ENCODE results near the gene AADAC. TPM values are rescaled to one million over a fixed set of nuclear protein-coding genes. Genes with fewer than 3 reads are reported as not detected.
"Not testable (repeated sequence)": the region's sequence is repeated elsewhere in the genome, so short reads cannot be mapped to it uniquely, and the experiment has no call there.

The AADAC gene
- total RNA-seq, 1 experiment from 2014 or later, result not detected

DNA sequence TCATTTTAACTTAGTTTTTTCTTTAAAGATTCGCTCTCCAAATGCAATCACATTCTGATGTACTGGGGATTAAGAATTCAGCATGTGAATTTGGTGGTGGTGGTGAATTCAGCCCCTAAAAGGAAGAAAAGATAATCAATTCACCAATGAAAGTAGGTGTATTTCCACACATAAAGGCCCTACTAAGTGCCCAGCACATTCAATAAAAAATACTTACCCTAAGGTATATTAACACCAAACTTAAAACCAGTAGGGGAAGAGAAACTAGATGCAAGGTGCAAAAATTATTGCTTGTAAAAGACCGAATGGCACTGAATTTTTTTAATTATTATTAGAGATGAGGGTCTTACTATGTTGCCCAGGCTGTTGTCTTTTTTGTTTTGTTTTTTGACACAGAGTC lies 42.7 kb downstream of the AADAC start:
- no peak for DNase-seq (ENCODE audit: low read depth)

DNA sequence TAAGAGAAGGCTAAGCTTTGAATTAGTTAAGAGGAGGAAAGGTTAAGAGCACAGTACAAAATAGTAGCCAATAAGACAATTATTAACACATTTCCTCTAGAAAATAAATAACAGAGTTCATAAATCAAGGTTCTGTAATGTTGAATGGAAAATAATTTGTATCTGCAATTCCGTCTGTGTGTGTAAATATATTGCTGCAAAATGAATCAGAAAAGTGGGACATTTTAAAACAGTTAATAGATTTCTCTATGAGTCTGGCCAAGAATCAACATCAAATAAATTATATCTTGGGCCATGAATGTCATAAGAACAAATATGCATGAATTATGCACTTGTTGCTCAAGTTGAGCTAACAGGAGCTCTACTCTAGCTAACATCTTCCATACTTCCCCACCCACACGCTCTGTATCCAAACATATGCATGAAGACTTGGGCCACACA lies 45.3 kb downstream of the AADAC start:
- DNase-seq (ENCODE audit: low read depth), result no peak

DNA sequence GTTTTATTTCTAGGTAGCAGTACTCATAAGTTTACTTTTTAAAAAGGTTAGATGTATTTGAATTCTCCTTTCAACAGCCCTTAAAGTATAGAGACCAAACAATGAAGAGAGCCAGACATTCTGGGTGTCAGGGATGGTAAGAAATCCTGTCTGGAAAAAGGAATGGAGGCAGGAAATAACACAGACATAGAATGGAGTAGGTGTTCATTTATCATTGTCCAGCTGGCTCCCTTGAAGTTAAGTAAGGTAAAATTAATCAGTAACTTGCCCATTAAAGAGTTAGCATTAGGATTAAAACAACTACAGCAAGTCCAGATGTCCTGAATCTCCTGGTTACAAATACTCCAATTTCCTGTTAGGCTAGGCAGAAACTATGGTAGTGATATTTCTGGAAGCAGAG lies 46.0 kb downstream of the AADAC start:
- DNase-seq (ENCODE audit: low read depth), result no peak

DNA sequence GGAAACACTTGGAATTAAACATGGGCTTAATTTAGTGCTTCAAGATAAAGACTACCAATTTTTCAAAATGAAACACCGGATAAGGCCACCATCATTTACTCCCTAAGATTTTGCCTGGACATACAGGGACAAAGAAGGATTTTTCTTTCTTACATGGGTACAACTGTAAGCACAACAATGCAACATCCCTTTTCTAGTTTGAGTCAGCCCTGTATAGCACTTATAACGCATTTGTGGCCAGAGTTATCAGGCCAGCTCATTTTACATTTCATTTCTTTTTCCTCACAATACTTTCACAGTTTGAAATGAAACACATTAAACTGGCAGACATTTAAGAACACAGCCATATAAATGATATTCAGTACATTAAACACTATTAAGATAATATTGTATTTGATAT lies 49.7 kb downstream of the AADAC start:
- DNase-seq (ENCODE audit: low read depth), result peak; percentile 33

DNA sequence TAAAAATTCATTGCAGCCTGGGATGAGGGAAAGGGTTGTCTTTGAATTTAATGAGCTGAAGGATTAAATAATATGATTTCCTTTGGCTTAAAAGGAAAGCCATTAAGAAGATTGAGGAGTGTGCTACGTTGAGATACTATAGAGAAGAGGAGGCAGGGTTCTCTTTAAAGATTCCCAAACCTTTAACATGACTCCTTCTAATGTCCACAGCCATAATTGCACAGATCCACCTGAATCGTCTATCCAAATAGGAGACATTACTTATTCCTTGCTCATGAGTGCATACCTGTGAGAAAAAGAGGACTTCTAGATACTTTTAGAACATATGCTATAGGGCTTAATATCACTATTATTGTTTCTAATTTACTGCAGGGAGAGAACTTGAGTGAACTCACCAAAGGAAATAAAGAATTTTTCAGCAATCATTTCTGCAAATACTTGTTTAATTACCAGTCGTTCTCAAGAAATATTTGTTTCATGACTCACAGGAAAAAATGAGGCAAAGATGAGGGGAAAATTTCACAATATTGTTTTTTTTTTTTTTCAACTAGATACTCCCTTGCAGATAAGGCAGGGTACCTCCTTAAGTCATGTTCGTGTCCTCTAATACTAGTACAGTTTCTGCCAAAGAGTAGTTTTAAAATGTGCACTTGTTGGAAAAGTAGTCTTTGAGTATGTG lies 50.6 kb downstream of the AADAC start:
- DNase-seq (ENCODE audit: low read depth), result peak; percentile 35

DNA sequence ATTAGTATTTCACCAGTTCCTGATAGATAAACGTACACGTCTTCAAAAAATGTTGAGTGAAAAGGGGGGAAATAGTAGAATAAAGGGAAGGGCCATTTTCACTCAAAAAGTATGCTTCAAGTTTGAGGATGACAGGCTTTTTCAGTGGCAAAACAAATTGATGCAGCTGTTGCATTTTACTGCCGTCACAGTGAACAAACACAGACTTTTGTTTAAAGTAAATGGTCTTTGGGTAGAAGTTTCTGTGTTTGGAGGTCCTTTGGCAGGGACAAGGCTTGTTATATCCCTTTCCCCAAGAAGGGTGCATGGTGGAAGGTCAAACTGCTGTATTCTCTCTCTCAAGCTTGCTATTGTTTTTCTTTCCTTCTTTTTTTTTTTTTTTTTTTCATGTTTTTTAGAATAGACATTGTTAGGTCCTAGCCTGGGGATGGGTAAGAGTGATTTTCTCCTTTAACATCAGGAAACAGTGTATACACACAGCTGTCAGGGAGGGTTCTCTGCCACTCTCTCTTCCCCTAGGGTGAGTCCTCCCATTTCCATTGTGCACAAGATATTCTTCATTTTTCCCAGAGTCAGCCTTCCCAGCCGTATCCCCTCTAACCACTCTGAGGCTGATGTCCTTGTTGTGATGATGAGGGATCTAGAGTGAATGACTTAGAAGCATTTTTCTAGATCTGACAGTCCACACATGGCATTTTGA lies 52.9 kb downstream of the AADAC start:
- no peak for DNase-seq (ENCODE audit: low read depth)

DNA sequence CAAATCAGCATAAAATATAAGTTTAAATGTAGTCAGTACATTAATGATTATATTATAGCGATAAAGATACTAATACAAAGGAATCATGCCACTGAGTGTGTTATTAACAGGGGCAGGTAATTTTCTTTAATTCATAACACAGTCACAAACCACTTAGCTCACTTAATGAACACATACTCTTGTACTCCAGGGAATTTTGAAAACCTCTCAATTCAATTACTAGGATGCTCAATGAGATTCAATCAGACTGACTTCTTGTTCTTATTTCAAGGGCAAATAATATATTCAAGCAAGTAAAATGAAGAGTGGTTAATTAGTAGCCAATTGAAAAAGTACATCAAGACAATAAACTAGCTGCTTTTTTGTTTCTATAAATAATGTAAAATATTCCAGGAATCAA lies 53.8 kb downstream of the AADAC start:
- DNase-seq (ENCODE audit: low read depth), result no peak

DNA sequence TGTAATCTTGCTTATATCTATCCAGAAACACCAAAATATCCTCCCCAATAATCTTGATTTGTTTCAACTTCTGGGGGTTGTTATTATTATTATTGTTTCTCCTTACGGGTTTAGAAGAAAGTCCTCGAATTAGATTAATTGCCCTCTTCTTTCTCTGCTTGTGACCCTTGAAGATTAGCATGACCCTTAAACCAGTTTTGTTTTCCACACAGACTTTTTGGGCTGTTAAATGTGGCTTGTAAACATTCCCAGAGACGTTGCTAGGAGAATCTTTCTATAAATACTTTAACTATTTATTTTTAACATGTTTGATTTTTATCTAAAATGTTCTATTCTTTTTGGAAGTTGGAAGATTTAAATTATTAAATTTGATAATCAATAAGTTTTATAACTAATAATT lies 55.3 kb downstream of the AADAC start:
- no peak for DNase-seq (ENCODE audit: low read depth)

DNA sequence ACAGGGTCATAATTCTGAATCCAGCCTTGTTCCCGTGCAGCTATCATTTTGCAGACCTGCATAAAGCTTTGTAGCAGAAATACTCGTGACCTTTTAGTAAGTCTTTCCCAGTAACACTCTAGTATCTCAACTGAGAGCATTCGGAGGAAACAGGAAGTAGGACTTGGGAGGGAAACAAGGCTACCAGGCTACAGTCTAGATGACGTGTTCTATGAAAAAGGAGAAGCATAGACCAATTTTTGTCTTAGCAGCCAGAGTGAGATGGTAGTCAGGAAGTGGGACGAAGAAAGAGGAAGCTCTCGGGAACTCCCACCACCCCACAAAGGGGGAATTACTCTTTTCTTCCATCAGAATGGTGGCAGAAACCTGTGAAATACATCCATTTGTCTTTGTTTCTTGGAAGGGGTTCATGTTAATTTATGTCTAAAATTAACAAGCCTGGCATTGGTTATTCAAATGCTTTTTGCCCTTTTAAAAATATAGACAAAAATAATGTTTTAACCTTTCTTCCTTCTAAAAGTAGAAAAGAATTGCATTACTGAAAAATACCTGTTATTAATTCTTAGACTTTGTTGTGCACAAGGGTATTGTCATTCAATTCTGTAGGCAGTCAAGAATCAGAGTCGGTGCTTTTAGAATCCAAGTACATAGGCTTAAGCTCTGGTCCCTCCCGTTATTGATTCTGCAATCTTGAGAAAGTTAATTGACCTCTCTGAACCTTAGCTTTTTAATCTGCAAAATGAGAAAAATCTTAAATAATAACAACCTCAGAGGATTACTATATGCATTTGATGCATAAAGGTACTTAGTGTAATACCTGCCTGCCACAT lies 57.9 kb downstream of the AADAC start:
- peak; percentile 11 for DNase-seq (ENCODE audit: low read depth)

DNA sequence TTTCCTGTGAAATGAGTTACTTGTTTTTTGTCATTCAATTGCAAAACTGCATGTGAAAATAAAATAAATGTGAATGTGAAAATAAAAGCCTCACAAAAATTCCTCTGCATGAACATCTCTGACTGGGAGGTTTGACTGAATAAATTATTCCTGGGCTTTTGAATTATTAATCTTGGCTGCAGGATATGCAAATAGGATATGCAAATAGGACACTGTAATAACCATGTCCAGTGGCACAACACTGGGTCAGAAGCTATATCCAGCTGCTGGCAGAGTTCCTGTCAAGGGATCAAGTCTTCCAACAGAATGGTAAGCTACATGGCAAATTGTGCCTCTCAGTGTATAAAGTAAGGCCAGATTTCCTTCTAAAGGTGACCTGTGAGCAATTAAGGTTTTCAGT lies 59.5 kb downstream of the AADAC start, which contains the start of gene SUCNR1:
Gene SUCNR1, plus strand, starts transcription at position 246 of the 400 bp plus-strand sequence. CDS start 6,250 bp downstream, outside the sequence.
- DNase-seq (ENCODE audit: low read depth), result no peak

DNA sequence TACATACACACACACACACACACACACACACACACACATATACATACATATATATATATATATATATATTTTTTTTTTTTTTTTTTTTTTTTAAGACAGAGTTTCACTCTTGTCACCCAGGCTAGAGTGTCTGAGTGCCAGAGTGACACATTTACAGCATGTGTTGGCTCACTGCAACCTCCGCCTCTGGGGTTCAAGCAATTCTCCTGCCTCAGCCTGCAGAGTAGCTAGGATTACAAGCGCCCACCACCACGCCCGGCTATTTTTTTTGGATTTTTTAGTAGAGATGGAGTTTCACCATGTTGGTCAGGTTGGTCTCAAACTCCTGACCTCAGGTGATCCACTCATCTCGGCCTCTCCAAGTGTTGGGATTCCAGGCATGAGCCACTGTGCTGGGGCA lies 60.2 kb downstream of the AADAC start:
- not testable (repeated sequence) for DNase-seq (ENCODE audit: low read depth)

DNA sequence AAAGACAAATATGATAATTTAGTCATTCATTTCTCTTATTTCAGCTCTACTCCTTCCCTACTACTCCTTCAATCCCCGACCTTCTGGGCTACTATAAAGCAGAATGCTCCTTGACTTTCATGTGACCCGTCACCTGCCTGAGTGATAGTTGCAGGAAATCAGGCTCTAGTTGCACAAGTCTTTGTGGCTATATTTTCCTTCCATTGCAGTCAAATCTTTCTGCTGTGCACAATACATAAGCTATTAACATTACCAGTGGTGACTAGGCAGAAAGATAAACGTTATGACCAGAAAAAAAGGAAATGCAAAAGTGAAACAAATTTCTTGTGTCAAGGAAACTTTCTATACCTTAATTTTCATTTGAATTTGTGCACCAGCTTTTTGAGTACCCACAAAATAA lies 61.8 kb downstream of the AADAC start:
- DNase-seq (ENCODE audit: low read depth), result no peak

DNA sequence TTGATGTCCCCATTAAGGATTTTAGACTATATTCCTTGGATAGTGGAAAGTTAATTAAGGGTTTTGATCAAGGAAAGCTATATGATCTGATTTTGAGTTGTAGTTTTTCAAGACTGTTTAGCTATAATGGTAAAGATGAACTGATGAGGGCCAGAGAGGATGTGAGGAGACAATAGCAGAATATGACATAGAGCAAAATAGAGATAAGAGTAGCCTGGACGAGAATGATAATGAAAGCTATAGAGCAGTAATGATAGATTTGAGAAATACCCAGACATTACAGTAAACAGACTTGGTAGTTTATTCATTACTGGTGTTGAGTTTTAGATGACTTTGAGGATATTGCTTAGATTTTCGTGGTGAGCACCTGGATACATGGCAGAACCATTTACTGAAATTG lies 63.4 kb downstream of the AADAC start:
- no peak for DNase-seq (ENCODE audit: low read depth)

Other genes with a start within 250 kb of the AADAC start
- gene AADACL2, start 80.2 kb upstream of the AADAC start, total RNA-seq (2014; rRNA removed; shearing (Covaris generic)), result not detected in 2 replicates
- not detected in 2 replicates for gene SUCNR1, start 59.5 kb downstream of the AADAC start, total RNA-seq (2014; rRNA removed; shearing (Covaris generic))